CD14-positive monocyte (primary cell): ENCODE measurements around the gene LGALS1. TPM values are rescaled to one million over a fixed set of nuclear protein-coding genes. Genes with fewer than 3 reads are reported as not detected.

Experiments
- DNase-seq, 3 donors: peaks; one replicate each; pipeline ENCODE4 v3.0.0-alpha.2; 2011 to 2022
- H2AFZ ChIP-seq: 2 replicates; pipeline ENCODE4 v1.6.0; 2012; ENCODE audit warnings: mild to moderate bottlenecking, low read depth, low read length, inconsistent platforms; ENCODE audit not compliant: insufficient read depth, poor library complexity, severe bottlenecking
- H3K27ac ChIP-seq, 2 donors: 1 replicate in 1 of 2; 2 replicates in 1 of 2; pipeline ENCODE4 v1.5.1; 2012 to 2013; ENCODE audit warnings: low read length in 2 of 2, control low read depth in 1 of 2, inconsistent platforms in 1 of 2, low read depth in 1 of 2, mild to moderate bottlenecking in 1 of 2
- H3K27me3 ChIP-seq, 2 donors: one replicate each; pipeline versions ENCODE4 v1.6.0 to v1.6.1; 2011 to 2013; ENCODE audit warnings: low read length in 2 of 2; ENCODE audit not compliant: control insufficient read depth in 2 of 2, insufficient read depth in 2 of 2
- H3K36me3 ChIP-seq, 2 donors: replicated peaks in 1 of 2; 1 replicate in 1 of 2; 2 replicates in 1 of 2; pipeline versions ENCODE4 v1.5.1 to v1.6.1; 2012 to 2013; ENCODE audit warnings: low read length in 2 of 2, control low read depth in 1 of 2, inconsistent platforms in 1 of 2, mild to moderate bottlenecking in 1 of 2; ENCODE audit not compliant: insufficient read depth in 2 of 2, control insufficient read depth in 1 of 2
- H3K4me1 ChIP-seq, 2 donors: 1 replicate in 1 of 2; 2 replicates in 1 of 2; pipeline versions ENCODE4 v1.5.1 to v1.6.1; 2012 to 2013; ENCODE audit warnings: low read length in 2 of 2, control low read depth in 1 of 2, inconsistent platforms in 1 of 2, mild to moderate bottlenecking in 1 of 2, moderate library complexity in 1 of 2; ENCODE audit not compliant: insufficient read depth in 2 of 2, control insufficient read depth in 1 of 2
- H3K4me2 ChIP-seq: replicated peaks from 2 replicates; pipeline ENCODE3; 2012; ENCODE audit warnings: low read length, moderate library complexity, mild to moderate bottlenecking; ENCODE audit not compliant: poor library complexity, severe bottlenecking; ENCODE audit errors: extremely low read depth
- H3K4me3 ChIP-seq, 3 experiments: fragments of 200-600 bp in 1 of 3; sonication (generic) in 1 of 3; replicated peaks in 1 of 3; 1 replicate in 2 of 3; 2 replicates in 1 of 3; pipeline ENCODE4 v1.5.1; 2011 to 2013; ENCODE audit warnings: low read length in 3 of 3, mild to moderate bottlenecking in 3 of 3, control low read depth in 2 of 3, low read depth in 2 of 3, inconsistent platforms in 1 of 3, moderate library complexity in 1 of 3
- H3K79me2 ChIP-seq: 2 replicates; pipeline ENCODE4 v1.6.0; 2012; ENCODE audit warnings: mild to moderate bottlenecking, control low read depth, inconsistent platforms, low read length, moderate library complexity; ENCODE audit not compliant: insufficient read depth
- H3K9ac ChIP-seq: 2 replicates; pipeline ENCODE4 v1.6.0; 2017; ENCODE audit warnings: low read length, mild to moderate bottlenecking; ENCODE audit not compliant: insufficient read depth, poor library complexity, severe bottlenecking
- H3K9me3 ChIP-seq, 2 donors: replicated peaks in 1 of 2; 1 replicate in 1 of 2; 2 replicates in 1 of 2; pipeline versions ENCODE4 v1.5.1 to v1.6.1; 2012 to 2013; ENCODE audit warnings: low read length in 2 of 2, control low read depth in 1 of 2; ENCODE audit not compliant: control insufficient read depth in 1 of 2, insufficient read depth in 1 of 2
- H4K20me1 ChIP-seq: 2 replicates; pipeline ENCODE4 v1.6.0; 2012; ENCODE audit warnings: mild to moderate bottlenecking, low read length, control low read depth, moderate library complexity; ENCODE audit not compliant: insufficient read depth
- H3K27ac Mint-ChIP-seq, 7 donors: one replicate each; pipeline ENCODE4 v1.8.0; 2020; ENCODE audit warnings: mild to moderate bottlenecking in 7 of 7, mixed read lengths in 7 of 7, moderate library complexity in 6 of 7, inconsistent platforms in 2 of 7
- H3K27me3 Mint-ChIP-seq, 3 donors: one replicate each; pipeline ENCODE4 v1.8.0; 2021 to 2022; ENCODE audit warnings: low read depth in 3 of 3, mild to moderate bottlenecking in 3 of 3, mixed read lengths in 3 of 3, moderate library complexity in 3 of 3, inconsistent platforms in 1 of 3
- H3K36me3 Mint-ChIP-seq, 2 donors: one replicate each; pipeline ENCODE4 v1.8.0; 2020; ENCODE audit warnings: mixed read lengths in 2 of 2, inconsistent platforms in 1 of 2, mild to moderate bottlenecking in 1 of 2
- H3K4me1 Mint-ChIP-seq: one replicate; pipeline ENCODE4 v1.8.0; 2020; ENCODE audit warnings: mild to moderate bottlenecking, mixed read lengths
- H3K4me3 Mint-ChIP-seq, 2 donors: one replicate each; pipeline ENCODE4 v1.8.0; 2020; ENCODE audit warnings: mild to moderate bottlenecking in 2 of 2, mixed read lengths in 2 of 2, moderate library complexity in 1 of 2
- H3K9me3 Mint-ChIP-seq, 7 donors: one replicate each; pipeline ENCODE4 v1.8.0; 2020 to 2022; ENCODE audit warnings: mixed read lengths in 7 of 7, mild to moderate bottlenecking in 6 of 7, moderate library complexity in 6 of 7, inconsistent platforms in 2 of 7
- CTCF ChIP-seq: fragments of 200-600 bp; IDR thresholded peaks from one replicate; pipeline ENCODE4 v1.8.0; 2022; ENCODE audit warnings: antibody characterized with exemption, mild to moderate bottlenecking
- WGBS: methylation state at CpG from one replicate; pipeline ENCODE4 v1.1.5; 2013; ENCODE audit warnings: missing lambda C conversion rate; ENCODE audit not compliant: insufficient coverage; 5-methylcytosine and 5-hydroxymethylcytosine counted together
- intact Hi-C, 2 donors: fragments of 100-400 bp; cut with micrococcal nuclease; formaldehyde crosslinking; loops; one replicate each; pipeline versions ENCODE4 v1.15.0 to v1.15.1; 2023
- polyA plus RNA-seq, 3 donors: library from polyadenylated mRNA; depleted of rRNA in 1 of 3; unstranded in 2 of 3; stranded (reverse) in 1 of 3; fragments of 300-500 nt in 2 of 3; fragments of >200 nt in 1 of 3; fragmentation: Illumina TruSeq in 2 of 3; gene quantifications; 1 replicate in 2 of 3; 2 replicates in 1 of 3; pipeline ENCODE4 v1.2.3, GENCODE V29; 2012 to 2021

LGALS1 gene
- polyA plus RNA-seq, 3 donors = 1,719 to 2,320 (median 1,844) TPM

GRCh38 chr22:37647928-37648327, 27.5 kb upstream of the LGALS1 start:
- Mint-ChIP-seq H3K4me1 (peaks cover 9% of the 10 kb centered on the region), H3K27ac (no peak overlapping the region), H3K9me3 (no peaks in the 10 kb centered on the region), H3K27me3 (peaks cover 0 to 5% (median 0%) of the 10 kb centered on the region in 3 donors), H3K4me3 (no peak overlapping the region), H3K36me3 (peaks cover 85 to 100% of the 10 kb centered on the region in 2 donors)
- TF ChIP-seq CTCF = no peak
- H2AFZ ChIP-seq = no peak overlapping the region
- no peak overlapping the region for H3K4me2 ChIP-seq
- no peaks in the 10 kb centered on the region for H3K9me3 ChIP-seq
- peaks cover 90 to 99% of the 10 kb centered on the region in 2 donors for H3K36me3 ChIP-seq
- no peak overlapping the region for H3K4me3 ChIP-seq
- H3K9ac ChIP-seq = no peak overlapping the region
- no peak overlapping the region for H3K27ac ChIP-seq
- H4K20me1 ChIP-seq = peaks cover 100% of the 10 kb centered on the region
- intact Hi-C loops = loop anchor here in 1 of 2 donors (10.0 kb wide), 1 partner anchor 87 kb away; no protein-coding TSS in a partner anchor
- over 99% methylated on average over 9 of the region's 9 CpGs for WGBS
- peaks cover 32% of the 10 kb centered on the region for H3K79me2 ChIP-seq
- no peak for DNase-seq
- no peaks in the 10 kb centered on the region for H3K27me3 ChIP-seq
- peaks cover 7 to 10% of the 10 kb centered on the region in 2 donors for H3K4me1 ChIP-seq

- peaks cover 85 to 95% of the 10 kb centered on the region in 2 donors for H3K36me3 ChIP-seq
- DNase-seq = no peak
- H3K9me3 ChIP-seq = no peaks in the 10 kb centered on the region
- no peak overlapping the region for H3K27ac ChIP-seq
- H3K79me2 ChIP-seq = peaks cover 13% of the 10 kb centered on the region
- no peaks in the 10 kb centered on the region for H3K9me3 Mint-ChIP-seq
- H3K4me1 ChIP-seq = no peaks in the 10 kb centered on the region
- no peak for TF ChIP-seq CTCF
- no peaks in the 10 kb centered on the region for H3K4me1 Mint-ChIP-seq
- peaks cover 0 to 2% (median 0%) of the 10 kb centered on the region in 3 donors for H3K27me3 Mint-ChIP-seq
- peaks cover 78 to 96% of the 10 kb centered on the region in 2 donors for H3K36me3 Mint-ChIP-seq
- whole genome bisulfite sequencing = 100% methylated on average over 13 of the region's 17 CpGs
- H3K9ac ChIP-seq = no peak overlapping the region
- H3K4me2 ChIP-seq = no peak overlapping the region
- no peak overlapping the region for H3K27ac Mint-ChIP-seq
- no peaks in the 10 kb centered on the region for H3K27me3 ChIP-seq
- no peak overlapping the region for H2AFZ ChIP-seq
- no peak overlapping the region for H3K4me3 ChIP-seq
- intact Hi-C loops = no loop called here
- peaks cover 100% of the 10 kb centered on the region for H4K20me1 ChIP-seq
- no peak overlapping the region for H3K4me3 Mint-ChIP-seq
Measured at GRCh38 chr22:37650463-37651136, 24.8 kb upstream of the LGALS1 start.
